Panc1 (cell line): ENCODE data around the gene NRDC. TPM values are rescaled to one million over a fixed set of nuclear protein-coding genes. Genes with fewer than 3 reads are reported as not detected.

Experiments used
- ATAC-seq: fragments of 200-7000 bp; cut with Tn5 transposase; 2 replicates; pipeline ENCODE4 v1.9.1; 2020; ENCODE audit warnings: mild to moderate bottlenecking, moderate library complexity
- BruUV-seq: library from RNA; stranded (reverse); fragments of 400-500 nt; replicated peaks from 2 replicates; lab custom pipeline; 2021; lab: Mats Ljungman, UMichigan
- CTCF ChIA-PET: fragments of 300-600 bp; sonication (Branson Sonifier 250); formaldehyde crosslinking; loops from one replicate; lab custom pipeline; 2022; ENCODE audit warnings: antibody characterized with exemption; lab: Charles Lee
- POLR2A ChIA-PET: fragments of 300-600 bp; sonication (Branson Sonifier 250); formaldehyde crosslinking; loops from one replicate; lab custom pipeline; 2022; ENCODE audit warnings: antibody characterized with exemption; lab: Charles Lee
- DNase-seq: peaks from one replicate; pipeline ENCODE4 v3.0.0-alpha.2; 2010; ENCODE audit warnings: low read depth, low spot score
- H3K27ac ChIP-seq: 2 replicates; pipeline ENCODE4 v1.5.1; 2011; ENCODE audit warnings: mild to moderate bottlenecking, low read length, inconsistent platforms
- H3K27me3 ChIP-seq: fragments of 200-500 bp; sonication (Bioruptor generic); 2 replicates; pipeline ENCODE4 v1.6.0; 2014; ENCODE audit warnings: low read length, inconsistent platforms; ENCODE audit not compliant: control insufficient read depth, insufficient read depth
- H3K36me3 ChIP-seq: fragments of 200-500 bp; sonication (Bioruptor generic); 2 replicates; pipeline ENCODE4 v1.5.1; 2014; ENCODE audit warnings: inconsistent platforms, mild to moderate bottlenecking, low read length, moderate library complexity; ENCODE audit not compliant: control insufficient read depth, insufficient read depth
- H3K4me1 ChIP-seq: 2 replicates; pipeline ENCODE4 v1.5.1; 2011; ENCODE audit warnings: inconsistent platforms, mild to moderate bottlenecking, low read length, moderate library complexity; ENCODE audit not compliant: control insufficient read depth, insufficient read depth
- H3K4me3 ChIP-seq, 2 experiments: 2 replicates each; pipeline ENCODE4 v1.5.1; 2011 to 2012; ENCODE audit warnings: low read depth in 2 of 2, low read length in 2 of 2, mild to moderate bottlenecking in 2 of 2, inconsistent platforms in 1 of 2, moderate library complexity in 1 of 2
- H3K9me3 ChIP-seq: fragments of 200-500 bp; sonication (Bioruptor generic); 2 replicates; pipeline ENCODE4 v1.5.1; 2014; ENCODE audit warnings: low read depth, mild to moderate bottlenecking, inconsistent platforms, low read length, moderate library complexity; ENCODE audit not compliant: control insufficient read depth, insufficient read depth
- POLR2AphosphoS5 ChIP-seq: IDR thresholded peaks from 2 replicates; pipeline ENCODE4 v1.6.1; 2012; ENCODE audit warnings: mild to moderate bottlenecking, low read depth, low read length, moderate library complexity
- SIN3A ChIP-seq: IDR thresholded peaks from 2 replicates; pipeline ENCODE4 v1.6.1; 2012; ENCODE audit warnings: low read depth, mild to moderate bottlenecking, low read length, moderate library complexity, borderline replicate concordance; ENCODE audit not compliant: insufficient read depth
- TCF7L2 ChIP-seq: IDR thresholded peaks from 2 replicates; pipeline ENCODE4 v1.6.1; 2011; ENCODE audit warnings: mild to moderate bottlenecking, low read depth, low read length, inconsistent platforms
- in situ Hi-C: cut with HindIII; loops from 2 replicates; pipeline ENCODE4 v1.10.0; 2016; ENCODE audit warnings: low sequenced_read_pairs, low pct_unique_long_range_greater_than_20kb
- intact Hi-C: fragments of 100-400 bp; cut with micrococcal nuclease; formaldehyde crosslinking; loops from one replicate; pipeline ENCODE4 v1.10.0; 2022; ENCODE audit not compliant: unreplicated experiment
- total RNA-seq: library from RNA; stranded (reverse); gene quantifications from one replicate; pipeline ENCODE4 v1.2.1, GENCODE V29; 2021; ENCODE audit not compliant: unreplicated experiment
- TF ChIP-seq, protein P1 (sequence below): fragments of 450-650 bp; IDR thresholded peaks from 2 replicates; pipeline ENCODE4 v1.5.1; 2017; ENCODE audit warnings: mild to moderate bottlenecking
- TF ChIP-seq, protein P2 (sequence below), 2 experiments: IDR thresholded peaks; 2 replicates each; pipeline ENCODE4 v1.6.1; 2011 to 2012; ENCODE audit warnings: low read depth in 2 of 2, control low read depth in 1 of 2, low read length in 1 of 2, mild to moderate bottlenecking in 1 of 2, moderate library complexity in 1 of 2; ENCODE audit not compliant: insufficient read depth in 1 of 2

NRDC gene
- total RNA-seq, 1 experiment from 2014 or later, result 180 TPM

DNA sequence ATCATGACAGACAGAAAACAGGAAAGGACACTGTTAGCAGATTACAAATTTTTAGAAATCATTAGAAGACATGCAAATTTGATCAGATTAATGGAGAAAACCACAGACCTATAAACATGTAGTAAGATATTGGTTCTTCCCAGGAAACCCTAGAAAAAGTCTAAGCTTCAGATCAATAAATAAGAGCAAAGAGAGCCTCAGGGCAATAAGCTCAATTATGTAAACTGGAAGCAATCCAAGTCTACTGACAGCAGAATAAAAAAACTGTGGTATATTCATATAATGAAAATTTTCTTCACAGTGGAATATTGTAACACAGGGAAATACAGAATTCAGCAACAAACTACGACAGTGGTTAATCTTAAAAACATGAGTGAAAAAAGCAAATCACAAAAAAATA, 36.3 kb downstream of the NRDC start:
- TF ChIP-seq POLR2AphosphoS5, result no peak
- no peak for TF ChIP-seq SIN3A
- TF ChIP-seq, protein P1, sequence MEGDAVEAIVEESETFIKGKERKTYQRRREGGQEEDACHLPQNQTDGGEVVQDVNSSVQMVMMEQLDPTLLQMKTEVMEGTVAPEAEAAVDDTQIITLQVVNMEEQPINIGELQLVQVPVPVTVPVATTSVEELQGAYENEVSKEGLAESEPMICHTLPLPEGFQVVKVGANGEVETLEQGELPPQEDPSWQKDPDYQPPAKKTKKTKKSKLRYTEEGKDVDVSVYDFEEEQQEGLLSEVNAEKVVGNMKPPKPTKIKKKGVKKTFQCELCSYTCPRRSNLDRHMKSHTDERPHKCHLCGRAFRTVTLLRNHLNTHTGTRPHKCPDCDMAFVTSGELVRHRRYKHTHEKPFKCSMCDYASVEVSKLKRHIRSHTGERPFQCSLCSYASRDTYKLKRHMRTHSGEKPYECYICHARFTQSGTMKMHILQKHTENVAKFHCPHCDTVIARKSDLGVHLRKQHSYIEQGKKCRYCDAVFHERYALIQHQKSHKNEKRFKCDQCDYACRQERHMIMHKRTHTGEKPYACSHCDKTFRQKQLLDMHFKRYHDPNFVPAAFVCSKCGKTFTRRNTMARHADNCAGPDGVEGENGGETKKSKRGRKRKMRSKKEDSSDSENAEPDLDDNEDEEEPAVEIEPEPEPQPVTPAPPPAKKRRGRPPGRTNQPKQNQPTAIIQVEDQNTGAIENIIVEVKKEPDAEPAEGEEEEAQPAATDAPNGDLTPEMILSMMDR, result no peak
- TF ChIP-seq, protein P2, sequence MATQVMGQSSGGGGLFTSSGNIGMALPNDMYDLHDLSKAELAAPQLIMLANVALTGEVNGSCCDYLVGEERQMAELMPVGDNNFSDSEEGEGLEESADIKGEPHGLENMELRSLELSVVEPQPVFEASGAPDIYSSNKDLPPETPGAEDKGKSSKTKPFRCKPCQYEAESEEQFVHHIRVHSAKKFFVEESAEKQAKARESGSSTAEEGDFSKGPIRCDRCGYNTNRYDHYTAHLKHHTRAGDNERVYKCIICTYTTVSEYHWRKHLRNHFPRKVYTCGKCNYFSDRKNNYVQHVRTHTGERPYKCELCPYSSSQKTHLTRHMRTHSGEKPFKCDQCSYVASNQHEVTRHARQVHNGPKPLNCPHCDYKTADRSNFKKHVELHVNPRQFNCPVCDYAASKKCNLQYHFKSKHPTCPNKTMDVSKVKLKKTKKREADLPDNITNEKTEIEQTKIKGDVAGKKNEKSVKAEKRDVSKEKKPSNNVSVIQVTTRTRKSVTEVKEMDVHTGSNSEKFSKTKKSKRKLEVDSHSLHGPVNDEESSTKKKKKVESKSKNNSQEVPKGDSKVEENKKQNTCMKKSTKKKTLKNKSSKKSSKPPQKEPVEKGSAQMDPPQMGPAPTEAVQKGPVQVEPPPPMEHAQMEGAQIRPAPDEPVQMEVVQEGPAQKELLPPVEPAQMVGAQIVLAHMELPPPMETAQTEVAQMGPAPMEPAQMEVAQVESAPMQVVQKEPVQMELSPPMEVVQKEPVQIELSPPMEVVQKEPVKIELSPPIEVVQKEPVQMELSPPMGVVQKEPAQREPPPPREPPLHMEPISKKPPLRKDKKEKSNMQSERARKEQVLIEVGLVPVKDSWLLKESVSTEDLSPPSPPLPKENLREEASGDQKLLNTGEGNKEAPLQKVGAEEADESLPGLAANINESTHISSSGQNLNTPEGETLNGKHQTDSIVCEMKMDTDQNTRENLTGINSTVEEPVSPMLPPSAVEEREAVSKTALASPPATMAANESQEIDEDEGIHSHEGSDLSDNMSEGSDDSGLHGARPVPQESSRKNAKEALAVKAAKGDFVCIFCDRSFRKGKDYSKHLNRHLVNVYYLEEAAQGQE (IDR thresholded peaks at IDR 0.05; ENCODE audit: insufficient read depth in 1 of 2, low read depth in 2 of 2, low read length in 1 of 2), result no peak
- TF ChIP-seq TCF7L2, result no peak
- Histone ChIP-seq H3K36me3 (peaks cover 14% of the 10 kb centered on the region; the same call in 1 of the 2 replicates), H3K27ac (no peak overlapping the region), H3K4me1 (no peaks in the 10 kb centered on the region), H3K27me3 (no peaks in the 10 kb centered on the region), H3K9me3 (no peaks in the 10 kb centered on the region), H3K4me3 (no peak overlapping the region)
- CTCF ChIA-PET, result no interaction called here
- ATAC-seq, result no peak
- BruUV-seq, result no TSS peak
- no peak for DNase-seq
- intact Hi-C loops (no loop called here), in situ Hi-C loops (no loop called here)
- POLR2A ChIA-PET, result interaction anchor here (0.6 kb wide), 2 partner anchors 138 to 233 kb away, joined by 3 to 8 read pairs; no protein-coding TSS in a partner anchor

DNA sequence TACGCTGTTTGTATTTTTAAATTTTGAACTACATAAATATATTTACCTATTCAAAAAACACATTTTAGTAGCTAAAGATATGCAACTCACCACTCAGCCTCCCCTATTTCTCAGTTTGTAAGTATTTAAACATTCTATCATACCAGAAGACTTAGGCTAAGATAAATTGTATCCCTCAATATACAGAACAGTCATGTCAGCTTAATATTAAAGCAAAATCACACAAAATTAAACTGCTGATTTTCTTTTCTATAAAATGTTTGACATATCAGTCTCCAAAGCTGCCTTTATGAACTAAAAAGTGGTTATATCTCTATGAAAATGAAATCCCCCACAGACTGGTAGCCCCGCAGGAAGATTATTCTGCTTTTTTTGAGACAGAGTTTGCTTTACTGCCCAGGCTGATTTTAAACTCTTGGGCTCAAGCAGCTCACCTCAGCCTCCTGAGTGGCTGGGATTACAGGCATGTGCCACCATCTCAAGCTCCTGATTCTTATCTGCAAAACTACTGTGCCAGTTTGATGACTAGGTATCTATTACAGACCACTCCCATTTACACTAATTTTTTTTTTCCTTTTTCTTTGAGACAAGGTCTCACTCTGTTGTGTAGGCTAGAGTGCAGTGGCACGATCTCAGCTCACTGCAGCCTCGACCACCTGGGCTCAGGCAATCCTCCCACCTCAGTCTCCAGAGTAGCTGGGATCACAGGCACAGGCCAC, 37.6 kb downstream of the NRDC start:
- intact Hi-C loops (no loop called here), in situ Hi-C loops (no loop called here)
- ATAC-seq (no peak), DNase-seq (no peak)
- no peaks in the 10 kb centered on the region for H3K9me3 ChIP-seq
- BruUV-seq, result no TSS peak
- ChIA-PET CTCF (no interaction called here), POLR2A (no interaction called here)
- no peaks in the 10 kb centered on the region for H3K4me1 ChIP-seq
- no peak overlapping the region for H3K4me3 ChIP-seq
- H3K36me3 ChIP-seq, result peaks cover 16% of the 10 kb centered on the region; the same call in 1 of the 2 replicates
- H3K27ac ChIP-seq, result no peak overlapping the region
- H3K27me3 ChIP-seq, result no peaks in the 10 kb centered on the region
- TF ChIP-seq TCF7L2 (no peak), POLR2AphosphoS5 (no peak), SIN3A (no peak)
- TF ChIP-seq, protein P2 (IDR thresholded peaks at IDR 0.05; ENCODE audit: insufficient read depth in 1 of 2, low read depth in 2 of 2, low read length in 1 of 2), result no peak
- TF ChIP-seq, protein P1, result no peak
